MM.1S (cell line): ENCODE measurements around the gene ZNF22.
A peak's percentile ranks its signal among the peaks of the same experiment; 100 is the strongest.

ENCODE experiments used
- DNase-seq: peaks from one replicate; pipeline ENCODE4 v3.0.0-alpha.2; 2015
- H2AFZ ChIP-seq: fragments of 300-600 bp; sonication (generic); 2 replicates; pipeline ENCODE4 v1.6.0; 2016; ENCODE audit warnings: antibody characterized with exemption, low read length
- H3F3A ChIP-seq: fragments of 300-600 bp; sonication (generic); 2 replicates; pipeline ENCODE4 v1.6.1; 2016; ENCODE audit warnings: mild to moderate bottlenecking, antibody characterized with exemption, low read length, moderate library complexity, mixed read lengths; ENCODE audit not compliant: insufficient read depth
- H3K27ac ChIP-seq: fragments of 300-600 bp; sonication (generic); 2 replicates; pipeline ENCODE4 v1.5.1; 2016; ENCODE audit warnings: mild to moderate bottlenecking, low read length
- H3K27me3 ChIP-seq: fragments of 300-600 bp; sonication (generic); replicated peaks from 2 replicates; pipeline ENCODE4 v1.6.0; 2016; ENCODE audit warnings: low read length; ENCODE audit not compliant: insufficient read depth
- H3K36me3 ChIP-seq: fragments of 300-600 bp; sonication (generic); replicated peaks from 2 replicates; pipeline ENCODE4 v1.6.1; 2016; ENCODE audit warnings: mild to moderate bottlenecking, low read length, mixed read lengths; ENCODE audit not compliant: insufficient read depth
- H3K4me1 ChIP-seq: fragments of 300-600 bp; sonication (generic); 2 replicates; pipeline ENCODE4 v1.6.1; 2016; ENCODE audit warnings: low read length, mixed read lengths
- H3K4me2 ChIP-seq: fragments of 300-600 bp; sonication (generic); 2 replicates; pipeline ENCODE4 v1.6.0; 2016; ENCODE audit warnings: low read depth, low read length
- H3K4me3 ChIP-seq: fragments of 300-600 bp; sonication (generic); 2 replicates; pipeline ENCODE4 v1.5.1; 2016; ENCODE audit warnings: low read length, mixed read lengths
- H3K79me2 ChIP-seq: fragments of 300-600 bp; sonication (generic); 2 replicates; pipeline ENCODE4 v1.6.1; 2016; ENCODE audit warnings: mixed run types, low read length, mixed read lengths
- H3K9ac ChIP-seq: fragments of 300-600 bp; sonication (generic); 2 replicates; pipeline ENCODE4 v1.6.1; 2016; ENCODE audit warnings: low read length, mixed read lengths
- H3K9me2 ChIP-seq: fragments of 300-600 bp; sonication (generic); replicated peaks from 2 replicates; pipeline ENCODE4 v1.6.1; 2016; ENCODE audit warnings: mild to moderate bottlenecking, low read length, mixed read lengths; ENCODE audit not compliant: insufficient read depth
- H3K9me3 ChIP-seq: fragments of 300-600 bp; sonication (generic); replicated peaks from 2 replicates; pipeline ENCODE4 v1.6.1; 2016; ENCODE audit warnings: mild to moderate bottlenecking, low read length, mixed read lengths; ENCODE audit not compliant: insufficient read depth
- H4K20me1 ChIP-seq: fragments of 300-600 bp; sonication (generic); 2 replicates; pipeline ENCODE4 v1.6.1; 2016; ENCODE audit warnings: mild to moderate bottlenecking, low read length, moderate library complexity, mixed read lengths; ENCODE audit not compliant: insufficient read depth
- EZH2 ChIP-seq: fragments of 300-600 bp; sonication (generic); optimal IDR thresholded peaks from 2 replicates; pipeline ENCODE3; 2017; ENCODE audit warnings: low read depth, mild to moderate bottlenecking, antibody characterized with exemption, low read length, mixed read lengths
- EZH2phosphoT487 ChIP-seq: fragments of 300-600 bp; sonication (generic); IDR thresholded peaks from 2 replicates; pipeline ENCODE4 v1.6.1; 2018; ENCODE audit warnings: antibody characterized with exemption, low read length
- TF ChIP-seq, protein P1 (sequence below): fragments of 300-600 bp; sonication (generic); IDR thresholded peaks from 2 replicates; pipeline ENCODE4 v1.5.1; 2016; ENCODE audit warnings: antibody characterized with exemption, low read length, mixed read lengths

The ZNF22 gene

DNA sequence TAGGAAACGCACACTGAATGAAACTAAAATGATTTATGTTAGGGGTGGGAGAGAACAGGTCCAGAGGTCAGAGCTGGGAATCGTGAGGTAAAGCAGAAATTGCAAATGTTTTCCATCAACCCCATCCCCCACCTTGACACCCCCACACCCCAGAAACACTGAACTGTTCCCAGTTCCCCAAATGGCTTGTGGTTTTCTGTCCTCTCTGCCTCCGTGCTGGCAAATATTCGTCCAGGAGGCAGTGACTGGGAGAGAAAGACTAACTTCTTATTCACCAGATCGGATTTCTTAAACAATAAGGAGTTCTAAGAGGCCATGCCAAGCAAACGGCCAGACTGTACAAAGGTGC is 41.9 kb upstream of the ZNF22 start:
- H3K79me2 ChIP-seq = peaks cover 54% of the 10 kb centered on the region
- H2AFZ ChIP-seq = peak overlapping the region; percentile 73
- TF ChIP-seq EZH2phosphoT487 = no peak
- no peak for TF ChIP-seq EZH2
- TF ChIP-seq, protein P1, sequence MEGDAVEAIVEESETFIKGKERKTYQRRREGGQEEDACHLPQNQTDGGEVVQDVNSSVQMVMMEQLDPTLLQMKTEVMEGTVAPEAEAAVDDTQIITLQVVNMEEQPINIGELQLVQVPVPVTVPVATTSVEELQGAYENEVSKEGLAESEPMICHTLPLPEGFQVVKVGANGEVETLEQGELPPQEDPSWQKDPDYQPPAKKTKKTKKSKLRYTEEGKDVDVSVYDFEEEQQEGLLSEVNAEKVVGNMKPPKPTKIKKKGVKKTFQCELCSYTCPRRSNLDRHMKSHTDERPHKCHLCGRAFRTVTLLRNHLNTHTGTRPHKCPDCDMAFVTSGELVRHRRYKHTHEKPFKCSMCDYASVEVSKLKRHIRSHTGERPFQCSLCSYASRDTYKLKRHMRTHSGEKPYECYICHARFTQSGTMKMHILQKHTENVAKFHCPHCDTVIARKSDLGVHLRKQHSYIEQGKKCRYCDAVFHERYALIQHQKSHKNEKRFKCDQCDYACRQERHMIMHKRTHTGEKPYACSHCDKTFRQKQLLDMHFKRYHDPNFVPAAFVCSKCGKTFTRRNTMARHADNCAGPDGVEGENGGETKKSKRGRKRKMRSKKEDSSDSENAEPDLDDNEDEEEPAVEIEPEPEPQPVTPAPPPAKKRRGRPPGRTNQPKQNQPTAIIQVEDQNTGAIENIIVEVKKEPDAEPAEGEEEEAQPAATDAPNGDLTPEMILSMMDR = no peak
- DNase-seq = no peak
- H3K9me2 ChIP-seq = no peaks in the 10 kb centered on the region
- H3K9ac ChIP-seq = peak overlapping the region; percentile 70
- no peaks in the 10 kb centered on the region for H4K20me1 ChIP-seq
- H3F3A ChIP-seq = peaks cover 44% of the 10 kb centered on the region
- H3K9me3 ChIP-seq = no peaks in the 10 kb centered on the region
- no peaks in the 10 kb centered on the region for H3K36me3 ChIP-seq
- H3K27me3 ChIP-seq = no peaks in the 10 kb centered on the region
- peak overlapping the region; percentile 57; the same call in 1 of the 2 replicates for H3K27ac ChIP-seq
- peak overlapping the region; percentile 94 for H3K4me2 ChIP-seq
- peaks cover 34% of the 10 kb centered on the region for H3K4me1 ChIP-seq
- peak overlapping the region; percentile 83 for H3K4me3 ChIP-seq

DNA sequence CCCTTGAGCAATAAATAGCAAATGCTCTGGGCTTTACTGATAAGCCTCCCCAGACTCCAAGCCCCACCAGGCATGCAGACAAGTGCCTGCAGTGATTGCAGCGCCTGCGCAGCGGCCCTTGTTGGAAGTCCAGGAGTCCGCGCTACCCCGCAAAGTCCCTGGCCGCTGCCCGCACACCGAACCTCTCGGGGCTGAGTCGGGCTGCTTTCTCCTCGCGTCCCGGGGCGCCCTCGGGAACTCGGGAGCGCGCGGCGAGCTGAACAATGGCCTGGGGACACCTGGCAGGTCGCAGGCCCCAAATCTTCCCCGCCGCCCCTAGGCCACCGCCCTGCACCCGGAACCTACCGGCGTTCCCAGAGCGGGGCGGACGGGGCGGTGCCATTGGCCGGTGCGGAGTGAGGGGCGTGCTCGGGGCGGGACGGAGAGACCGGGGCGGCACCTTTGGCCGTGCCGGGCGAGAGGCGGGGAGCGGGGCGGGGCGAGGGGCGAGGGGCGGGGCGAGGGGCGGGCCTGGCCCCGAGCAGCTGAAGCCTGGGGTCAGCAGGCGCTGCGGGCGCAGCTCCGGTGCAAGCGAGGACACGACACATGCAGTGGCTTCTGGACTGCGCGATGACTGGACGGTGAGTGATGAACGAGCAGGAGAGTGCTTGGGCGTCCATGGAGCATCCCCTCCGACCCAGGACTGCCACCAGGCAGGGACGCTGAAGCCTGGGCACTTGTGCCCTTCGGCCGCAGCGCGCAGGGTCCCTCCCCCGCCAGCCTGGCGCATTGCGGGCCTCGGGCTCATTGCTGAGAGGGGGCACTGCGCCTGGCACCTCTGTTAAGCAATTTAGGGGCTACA is 41.3 kb upstream of the ZNF22 start, which contains the start of gene RASSF4:
Gene RASSF4 (plus strand): TSS at position 556 of the 841 bp plus-strand sequence. CDS start 10,401 bp downstream, outside the sequence.
- Histone ChIP-seq H3K27ac (peak within 1 kb of the TSS; percentile 87), H3K9ac (peak within 1 kb of the TSS; percentile 86), H3K4me2 (peak within 1 kb of the TSS; percentile 97), H2AFZ (peak within 1 kb of the TSS; percentile 73), H3K27me3 (no peaks in the 10 kb centered on the region), H3K4me3 (peak within 1 kb of the TSS; percentile 93), H4K20me1 (no peaks in the 10 kb centered on the region), H3K79me2 (peaks cover 60% of the 10 kb centered on the region), H3K9me3 (no peaks in the 10 kb centered on the region), H3K36me3 (no peaks in the 10 kb centered on the region), H3F3A (peaks cover 50% of the 10 kb centered on the region), H3K9me2 (no peaks in the 10 kb centered on the region), H3K4me1 (peaks cover 40% of the 10 kb centered on the region)
- peak; percentile 93 for DNase-seq
- TF ChIP-seq EZH2phosphoT487 (no peak), EZH2 (no peak)
- TF ChIP-seq, protein P1 = no peak

DNA sequence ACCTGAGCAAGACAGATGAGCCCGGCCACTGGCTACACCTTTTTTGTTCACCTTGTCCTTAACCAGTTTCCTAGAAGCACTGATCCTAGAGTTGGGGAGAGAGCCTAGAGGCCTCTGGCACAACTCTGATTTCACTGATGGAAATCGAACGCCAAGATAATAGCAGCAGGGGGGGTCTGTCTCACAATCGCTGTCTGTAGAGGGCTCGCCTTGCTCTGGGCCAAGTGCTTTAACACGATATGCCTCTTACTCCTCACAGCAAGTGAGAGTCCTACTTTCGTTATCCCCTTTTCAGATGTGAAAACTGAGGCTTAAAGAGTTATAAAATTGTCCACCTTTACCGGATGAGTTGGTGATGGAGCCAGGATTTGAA is 40.6 kb upstream of the ZNF22 start:
- no peak for TF ChIP-seq EZH2
- TF ChIP-seq, protein P1 = no peak
- no peak for TF ChIP-seq EZH2phosphoT487
- H3K9ac ChIP-seq = peak overlapping the region; percentile 86
- no peaks in the 10 kb centered on the region for H4K20me1 ChIP-seq
- H2AFZ ChIP-seq = peak overlapping the region; percentile 24; the same call in 1 of the 2 replicates
- peak overlapping the region; percentile 93 for H3K4me3 ChIP-seq
- H3K36me3 ChIP-seq = no peaks in the 10 kb centered on the region
- H3K27me3 ChIP-seq = no peaks in the 10 kb centered on the region
- peaks cover 55% of the 10 kb centered on the region for H3F3A ChIP-seq
- peak; percentile 44 for DNase-seq
- H3K27ac ChIP-seq = peak overlapping the region; percentile 87
- H3K9me2 ChIP-seq = no peaks in the 10 kb centered on the region
- peaks cover 66% of the 10 kb centered on the region for H3K79me2 ChIP-seq
- H3K4me2 ChIP-seq = peak overlapping the region; percentile 97
- H3K4me1 ChIP-seq = peaks cover 46% of the 10 kb centered on the region
- no peaks in the 10 kb centered on the region for H3K9me3 ChIP-seq
